HG03520 (cell line): Measurements from ENCODE around the gene SLC39A13.

ENCODE experiments used
- ATAC-seq: cut with Tn5 transposase; IDR thresholded peaks from one replicate; pipeline ENCODE4 v1.9.1; 2021; ENCODE audit warnings: mild to moderate bottlenecking, moderate library complexity; ENCODE audit not compliant: unreplicated experiment

Gene SLC39A13

DNA sequence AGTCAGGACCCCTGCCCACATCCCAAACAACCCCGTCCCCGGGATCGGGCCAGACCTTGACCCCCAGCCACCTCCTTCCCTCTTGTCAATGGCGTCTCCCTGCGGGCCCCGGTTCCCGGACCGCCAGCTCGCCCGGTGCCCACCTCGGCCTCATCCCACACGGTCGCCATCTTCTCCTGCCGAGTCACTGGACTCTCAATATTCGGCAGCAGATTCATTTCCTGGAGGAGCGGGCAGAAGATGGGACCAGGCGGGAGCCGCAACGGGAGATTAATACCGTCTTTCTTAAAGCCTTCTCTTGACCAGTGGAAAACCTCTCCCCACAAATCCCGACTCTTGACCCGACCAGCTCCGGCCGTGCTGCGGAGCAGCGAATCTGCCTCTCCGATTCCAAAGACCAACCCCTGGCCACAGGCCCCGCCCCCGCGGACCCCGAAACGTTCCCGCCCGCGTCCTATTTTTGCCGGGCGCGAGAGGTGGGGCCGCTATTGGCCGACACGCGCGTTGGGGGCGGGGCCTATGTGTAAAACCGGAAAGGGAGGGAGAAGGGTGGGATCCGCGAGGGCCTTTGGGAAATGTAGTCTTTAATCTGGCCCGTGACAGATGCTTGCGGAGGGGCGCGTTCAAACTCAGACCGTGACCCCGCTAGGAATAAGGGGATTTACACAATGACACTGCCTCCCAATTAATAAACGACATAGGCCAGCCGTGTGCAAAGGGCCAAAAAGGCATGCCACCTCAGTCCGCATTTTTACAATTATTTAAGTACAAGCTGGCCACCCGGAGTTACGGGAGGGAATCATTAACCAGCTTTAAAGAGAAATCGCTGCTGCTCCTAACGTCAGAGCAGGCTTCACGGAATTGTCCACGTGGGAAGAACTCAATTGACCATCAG, 17.9 kb downstream of the SLC39A13 start, which contains the start of gene PSMC3:
TSS of gene PSMC3 (minus strand) at position 378 of the 895 bp plus-strand sequence. CDS start at position 218, 160 bp downstream.
- peak; percentile 94 for ATAC-seq

DNA sequence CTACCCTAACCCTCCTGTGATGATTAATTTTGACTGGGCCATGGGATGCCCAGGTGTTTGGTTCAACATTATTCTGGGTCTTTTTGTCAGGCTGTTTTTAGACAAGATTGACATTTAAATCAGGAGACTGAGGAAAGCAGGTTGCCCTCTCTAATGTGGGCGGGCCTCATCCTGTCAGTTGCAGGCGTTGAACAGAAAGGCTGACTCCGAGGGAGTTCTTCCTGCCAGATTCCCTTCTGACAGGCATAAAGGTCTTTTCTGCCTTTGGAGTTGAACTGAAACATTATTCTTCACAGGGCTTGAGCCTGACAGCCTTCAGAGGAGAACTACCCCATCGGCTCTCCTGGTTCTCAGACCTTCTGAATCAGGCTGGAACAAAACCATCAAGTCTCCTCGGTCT, 22.1 kb downstream of the SLC39A13 start:
- no peak for ATAC-seq

DNA sequence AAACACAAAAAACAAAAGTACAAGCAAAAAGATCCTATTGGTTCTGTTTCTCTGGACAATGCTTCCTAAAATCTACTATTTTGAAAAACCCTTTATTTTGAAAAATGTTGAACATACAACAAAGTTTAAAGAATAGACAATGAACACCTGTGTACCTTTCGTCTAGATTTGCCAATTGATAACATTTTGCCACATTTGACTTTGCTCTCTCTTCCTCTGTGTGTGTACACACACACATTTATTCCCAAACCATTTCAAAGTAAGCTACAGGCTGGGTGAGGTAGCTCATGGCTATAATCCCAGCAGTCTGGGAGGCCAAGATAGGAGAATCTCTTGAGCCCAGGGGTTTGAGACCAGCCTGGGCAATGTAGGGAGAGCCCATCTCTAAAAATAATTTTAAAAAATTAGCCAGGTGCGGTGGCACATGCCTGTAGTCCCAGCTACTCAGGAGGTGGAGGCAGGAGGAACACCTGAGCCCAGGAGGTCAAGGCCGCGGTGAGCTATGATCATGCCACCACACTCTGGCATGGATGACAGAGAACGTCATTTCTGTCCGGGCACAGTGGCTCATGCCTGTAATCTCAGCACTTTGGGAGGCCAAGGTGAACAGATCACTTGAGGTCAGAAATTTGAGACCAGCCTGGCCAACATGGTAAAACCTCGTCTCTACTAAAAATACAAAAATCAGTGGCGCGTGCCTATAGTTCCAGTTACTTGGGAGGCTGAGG, 23.1 kb downstream of the SLC39A13 start:
- ATAC-seq: no peak

DNA sequence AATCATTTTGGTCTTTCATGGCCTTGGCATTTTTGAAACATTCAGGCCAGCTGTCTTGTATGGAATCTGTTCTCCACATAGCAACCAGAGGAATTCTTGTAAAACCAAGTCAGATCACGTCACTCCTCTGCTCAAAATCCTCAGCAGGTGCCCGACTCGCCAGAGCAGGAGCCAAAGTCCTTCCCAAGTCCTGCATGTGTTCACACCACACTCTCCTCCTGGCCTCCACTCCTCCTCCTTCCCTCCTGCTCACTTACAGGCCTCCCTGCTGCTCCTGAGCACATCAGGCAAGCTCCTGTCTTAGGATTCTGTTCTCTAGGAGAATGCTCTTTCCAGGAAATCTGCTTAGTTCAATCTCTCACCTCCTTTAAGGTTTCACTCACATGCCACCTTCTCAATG, 24.8 kb downstream of the SLC39A13 start:
- ATAC-seq: no peak

DNA sequence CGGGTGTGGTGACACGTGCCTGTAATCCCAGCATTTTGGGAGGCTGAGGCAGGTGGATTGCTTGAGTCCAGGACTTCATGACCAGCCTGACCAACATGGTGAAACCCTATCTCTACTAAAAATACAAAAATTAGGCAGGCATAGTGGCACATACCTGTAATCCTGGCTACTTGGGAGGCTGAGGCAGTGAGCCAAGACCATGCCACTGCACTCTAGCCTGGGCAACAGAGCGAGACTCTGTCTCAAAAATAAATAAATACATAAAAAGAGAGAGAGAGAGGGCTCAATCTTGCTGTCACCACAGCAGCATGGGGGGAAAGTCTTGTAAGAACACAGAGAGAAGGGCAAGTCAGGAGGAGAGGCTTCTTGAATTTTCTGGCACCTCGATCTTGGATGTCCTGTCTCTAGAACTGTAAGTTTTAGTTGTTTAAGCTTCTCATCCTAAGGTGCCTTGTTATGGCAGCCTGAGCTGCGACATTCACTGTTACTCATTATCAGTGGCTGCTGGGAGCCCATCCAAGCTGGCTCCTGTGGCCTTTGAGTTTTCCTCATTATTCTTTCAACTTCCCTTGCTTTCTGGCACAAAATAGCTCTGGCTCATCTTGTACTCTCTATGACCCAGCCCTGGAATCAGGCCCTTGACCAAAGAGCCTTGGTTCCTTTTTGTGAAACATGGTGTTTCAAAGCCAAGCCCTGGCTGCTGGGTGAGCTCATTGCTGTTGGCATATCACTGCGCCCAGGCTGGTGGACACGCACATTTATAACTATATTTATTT, 25.8 kb downstream of the SLC39A13 start:
- ATAC-seq: no peak

DNA sequence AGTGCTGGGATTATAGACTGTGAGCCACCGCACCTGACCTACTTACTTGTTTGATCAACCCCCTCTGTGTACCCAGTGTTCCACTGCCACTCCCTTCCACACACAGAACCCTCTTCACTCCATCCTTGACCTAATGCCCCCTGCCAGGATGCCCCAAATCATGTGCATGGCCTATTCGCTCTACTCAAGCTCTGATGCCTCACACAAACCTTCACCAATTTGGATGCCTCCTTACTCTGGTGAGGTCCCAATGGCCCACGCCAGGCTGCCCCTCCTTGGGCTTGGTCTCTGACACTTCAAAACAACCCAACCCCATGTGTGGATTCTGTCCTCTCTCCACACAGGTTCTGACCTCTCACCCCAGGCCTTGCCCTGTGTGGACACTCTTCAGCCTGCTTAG, 27.3 kb downstream of the SLC39A13 start:
- no peak for ATAC-seq

DNA sequence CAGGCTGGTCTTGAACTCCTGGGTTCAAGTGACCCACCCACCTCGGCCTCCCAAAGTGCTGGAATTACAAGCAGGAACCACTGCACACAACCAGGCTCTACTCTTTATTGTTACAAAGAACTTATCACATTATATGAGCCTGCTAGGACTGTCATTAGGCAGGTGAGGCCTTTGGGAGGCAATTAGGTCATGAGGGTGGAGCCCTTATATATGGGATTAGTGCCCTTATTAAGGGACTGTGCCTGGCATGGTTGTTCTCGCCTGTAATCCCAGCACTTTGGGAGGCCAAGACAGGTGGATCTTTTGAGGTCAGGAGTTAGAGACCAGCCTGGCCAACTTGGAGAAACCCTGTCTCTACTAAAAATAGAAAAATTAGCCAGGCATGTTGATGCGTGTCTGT, 28.3 kb downstream of the SLC39A13 start:
- ATAC-seq: no peak

DNA sequence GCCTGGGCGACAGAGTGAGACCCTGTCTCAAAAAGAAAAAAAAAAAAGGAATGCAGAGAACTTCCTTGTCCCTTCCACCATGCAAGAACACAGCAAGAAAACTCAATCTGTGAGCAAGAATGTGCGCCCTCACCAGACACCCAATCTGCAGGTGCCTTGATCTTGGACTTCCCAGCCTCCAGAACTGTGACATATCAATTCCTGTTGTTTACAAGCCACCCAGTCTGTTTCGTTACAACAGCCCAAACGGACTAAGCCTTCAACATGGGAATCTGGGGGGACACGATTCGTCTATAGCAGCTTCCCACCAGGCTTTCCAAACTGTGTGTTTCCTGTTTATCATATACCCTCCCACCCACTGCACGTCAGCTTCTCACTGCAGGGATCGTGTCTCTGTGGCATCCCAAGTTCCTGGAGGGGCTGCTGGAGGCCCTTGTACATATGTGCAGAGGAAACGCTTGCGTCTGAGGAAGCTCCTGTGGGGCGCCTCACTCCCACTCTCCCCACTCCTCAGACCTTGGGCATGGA, 28.9 kb downstream of the SLC39A13 start:
- ATAC-seq: no peak

DNA sequence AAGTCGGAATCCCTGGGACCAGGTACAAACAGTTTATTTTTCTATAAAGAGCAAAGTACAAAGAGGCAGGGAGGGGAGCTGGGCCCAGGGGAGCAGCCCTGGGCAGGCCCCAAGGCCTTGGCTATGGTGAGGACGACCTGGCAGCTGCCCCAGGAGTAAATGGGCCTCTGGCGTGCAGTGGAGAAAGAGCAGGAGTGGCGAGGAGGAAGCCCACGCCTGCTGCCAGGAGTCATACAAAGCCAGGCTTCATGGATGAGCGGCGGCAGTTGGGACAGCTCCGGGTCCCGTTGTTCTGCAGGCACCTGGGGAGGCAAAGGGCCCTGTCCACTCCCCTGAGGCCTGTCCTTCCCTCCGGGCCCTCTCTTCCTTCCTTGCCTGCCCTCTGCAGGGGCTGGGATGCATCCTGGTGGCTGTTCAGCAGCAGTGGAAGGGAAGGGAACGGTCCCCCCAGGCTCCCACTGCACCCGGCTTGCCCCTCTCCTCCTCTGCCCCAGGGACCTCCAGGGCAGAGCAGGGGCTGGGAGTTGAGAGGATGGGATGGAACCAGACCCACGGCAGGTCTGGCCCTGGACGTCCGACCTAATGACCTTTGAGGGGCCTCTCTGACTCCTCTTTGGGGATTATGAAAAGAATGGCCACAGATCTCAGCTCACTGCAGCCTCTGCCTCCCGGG, 29.5 kb downstream of the SLC39A13 start:
- ATAC-seq: no peak

DNA sequence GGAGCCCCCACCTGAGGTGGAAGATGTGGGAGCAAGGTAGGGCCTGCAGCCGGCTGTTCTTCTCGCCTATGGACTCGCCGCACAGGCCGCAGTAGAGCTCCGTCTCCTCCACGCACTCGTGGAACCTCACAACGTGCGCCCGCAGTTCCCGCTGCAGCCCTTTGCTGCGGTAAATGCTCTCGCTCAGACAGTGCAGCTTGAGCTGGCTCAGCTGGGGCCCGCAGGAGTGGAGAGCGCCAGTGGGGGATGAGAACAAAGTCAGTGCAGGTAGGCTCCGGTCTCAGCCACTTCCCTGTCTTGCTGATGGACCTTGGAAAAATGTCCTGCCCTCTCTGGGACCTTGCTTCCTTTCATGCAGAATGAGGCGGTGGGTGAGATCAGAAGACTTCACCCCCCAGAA, 30.3 kb downstream of the SLC39A13 start:
- ATAC-seq: no peak

DNA sequence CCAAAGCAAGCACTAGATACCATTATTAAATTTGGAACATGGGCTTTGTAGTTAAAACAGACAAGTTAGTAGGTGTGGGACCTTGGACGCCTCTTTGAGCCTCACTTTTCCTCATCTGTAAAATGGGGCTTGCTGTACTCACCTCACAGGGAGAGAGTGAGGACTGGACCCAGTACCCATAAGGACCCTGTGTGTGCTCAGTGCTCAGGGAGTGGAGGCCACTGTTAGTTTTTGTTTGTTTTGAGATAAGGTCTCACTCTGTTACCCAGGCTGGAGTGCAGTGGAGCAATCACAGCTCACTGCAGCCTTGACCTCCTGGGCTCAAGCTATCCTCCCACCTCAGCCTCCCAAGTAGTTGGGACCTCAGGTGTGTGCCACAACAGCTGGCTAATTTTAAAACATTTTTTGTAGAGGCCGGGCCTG, 31.7 kb downstream of the SLC39A13 start:
- no peak for ATAC-seq

DNA sequence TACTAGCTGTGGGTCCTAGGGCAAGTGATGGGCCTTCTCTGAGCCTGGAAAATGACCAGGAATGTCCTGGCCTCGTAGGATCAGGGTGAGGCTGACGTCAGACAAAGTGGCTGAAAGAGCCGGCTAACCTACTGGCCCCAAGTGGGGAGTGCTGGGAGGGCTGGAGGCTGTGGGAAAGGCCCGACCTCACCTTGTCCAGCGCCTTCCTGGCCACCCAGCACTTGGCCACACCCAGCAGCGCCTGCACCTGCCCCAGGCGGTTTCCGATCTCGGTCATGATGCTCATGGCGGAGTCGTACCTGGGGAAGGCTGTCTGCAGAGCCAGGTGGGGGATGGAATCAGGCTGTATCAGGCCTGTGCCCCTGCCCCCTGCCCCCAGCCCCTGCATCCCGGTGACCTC, 33.0 kb downstream of the SLC39A13 start:
- ATAC-seq: no peak

DNA sequence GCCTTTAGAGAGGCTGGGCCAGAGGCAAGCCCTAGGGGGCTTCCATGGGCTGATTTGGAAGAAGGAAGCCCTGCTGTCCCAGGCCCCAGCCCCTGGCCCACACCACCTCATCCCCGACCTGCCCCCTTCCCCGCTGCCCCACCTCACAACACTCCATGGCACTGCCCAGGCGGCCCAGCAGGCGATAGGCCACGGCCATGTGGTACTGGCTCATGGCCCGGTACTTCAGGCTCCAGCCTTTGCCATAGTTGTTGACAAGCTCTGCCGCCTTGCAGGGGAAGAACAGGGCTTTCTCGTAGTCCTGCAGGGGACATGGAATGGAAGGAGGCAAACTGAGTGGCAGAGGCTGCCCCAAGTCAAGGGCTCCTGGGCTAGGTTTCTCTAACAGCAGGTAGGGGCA, 34.1 kb downstream of the SLC39A13 start:
- no peak for ATAC-seq

DNA sequence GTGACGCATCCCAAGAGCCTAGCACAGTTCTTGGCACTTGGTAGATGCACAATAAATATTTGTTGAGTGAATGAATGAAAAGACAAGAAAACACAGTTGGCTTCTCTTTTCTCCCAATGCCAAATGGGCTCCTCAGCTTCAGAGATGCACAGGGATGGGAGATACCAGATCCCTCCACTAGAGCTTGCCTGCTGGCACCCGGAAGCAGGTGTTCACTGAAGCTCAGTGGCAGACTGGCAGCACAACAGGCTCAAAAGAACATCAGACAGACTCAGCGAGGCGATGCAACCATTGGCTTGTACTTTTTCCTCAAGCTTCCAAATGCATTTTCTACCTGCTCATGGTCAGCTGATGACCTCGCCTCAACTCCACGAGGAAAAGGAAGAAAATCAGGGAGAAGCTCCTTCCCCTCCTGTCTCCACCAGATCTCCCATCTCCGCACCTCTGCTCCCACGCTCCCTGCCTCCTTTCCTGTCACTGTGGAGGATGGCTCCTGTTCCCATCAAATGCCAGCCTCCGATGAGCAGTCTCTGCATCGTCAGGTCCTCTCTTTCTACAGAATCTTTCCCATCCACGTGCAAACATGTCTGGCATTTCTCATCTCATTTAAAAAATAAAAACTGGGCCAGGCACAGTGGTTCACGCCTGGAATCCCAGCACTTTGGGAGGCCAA, 34.8 kb downstream of the SLC39A13 start:
- no peak for ATAC-seq

DNA sequence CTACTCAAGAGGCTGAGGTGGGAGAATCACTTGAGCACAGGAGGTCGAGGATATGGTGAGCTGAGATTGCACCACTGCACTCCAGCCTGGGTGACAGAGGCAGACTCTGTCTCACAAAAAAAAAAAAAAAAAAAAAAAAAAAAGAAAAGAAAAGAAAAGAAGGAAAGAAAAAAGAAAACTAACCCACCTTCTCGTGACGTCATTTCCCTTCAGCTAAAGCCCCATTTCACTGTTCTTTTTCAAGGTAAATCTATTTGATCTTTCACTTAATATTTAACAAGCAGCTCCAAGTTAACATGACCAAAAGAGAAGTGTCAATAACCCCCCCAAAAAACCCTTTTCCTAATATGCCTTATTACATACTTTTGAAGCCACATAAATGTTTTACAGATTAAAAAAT, 35.4 kb downstream of the SLC39A13 start:
- no peak for ATAC-seq

DNA sequence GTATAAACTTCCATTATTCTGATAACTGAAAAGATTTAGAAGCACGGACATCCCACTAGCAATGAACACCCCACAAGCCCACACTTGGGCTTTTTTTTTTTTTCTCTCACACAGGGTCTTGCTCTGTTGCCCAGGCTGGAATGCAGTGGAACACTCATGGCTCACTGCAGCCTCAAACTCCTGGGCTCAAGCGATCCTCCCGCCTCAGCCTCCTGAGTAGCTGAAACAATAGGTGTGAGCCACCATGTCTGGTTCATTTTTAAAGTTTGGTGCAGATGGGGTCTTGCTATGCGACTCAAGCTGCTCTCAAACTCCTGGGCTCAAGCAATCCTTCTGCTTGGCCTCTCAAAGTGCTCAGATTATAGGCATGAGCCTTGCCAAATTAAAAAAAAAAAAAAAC, 37.5 kb downstream of the SLC39A13 start:
- ATAC-seq: no peak

DNA sequence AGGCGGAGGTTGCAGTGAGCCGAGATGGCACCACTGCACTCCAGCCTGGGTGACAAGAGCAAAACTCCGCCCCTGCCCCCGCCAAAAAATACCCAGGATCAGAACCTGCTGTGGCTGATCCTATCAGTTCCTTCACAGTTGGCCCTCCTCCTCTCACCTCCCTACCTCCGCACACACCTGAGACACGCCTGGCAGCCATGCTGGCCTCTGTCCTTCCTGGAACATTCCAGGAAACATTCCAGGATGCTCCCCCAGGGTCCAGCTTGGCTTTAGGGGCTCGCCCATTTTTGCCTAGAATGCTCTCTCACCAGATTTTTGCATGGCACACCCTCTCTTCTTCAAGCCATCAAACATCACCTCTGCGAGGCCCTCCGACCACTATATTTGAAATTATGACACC, 38.4 kb downstream of the SLC39A13 start:
- ATAC-seq: no peak

DNA sequence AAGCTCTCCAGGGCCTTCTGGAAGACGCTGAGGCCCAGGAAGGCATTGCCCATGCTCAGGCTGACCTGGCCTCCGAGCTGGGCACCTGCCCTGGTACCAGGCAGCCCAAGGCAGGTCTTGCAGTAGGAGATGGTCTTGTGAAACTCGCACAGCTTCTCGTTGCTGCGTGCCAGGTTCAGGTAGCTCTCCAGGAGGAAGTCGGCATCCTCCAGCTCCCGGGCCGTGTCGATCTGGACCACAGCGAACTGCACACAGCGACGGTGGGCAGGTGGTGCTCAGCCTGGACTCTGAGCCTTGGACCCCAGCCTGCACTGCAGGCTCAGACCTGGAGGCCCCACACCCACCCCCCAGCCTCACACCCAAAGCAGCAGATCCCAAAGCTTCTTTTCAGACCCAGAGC, 39.5 kb downstream of the SLC39A13 start:
- ATAC-seq: no peak

DNA sequence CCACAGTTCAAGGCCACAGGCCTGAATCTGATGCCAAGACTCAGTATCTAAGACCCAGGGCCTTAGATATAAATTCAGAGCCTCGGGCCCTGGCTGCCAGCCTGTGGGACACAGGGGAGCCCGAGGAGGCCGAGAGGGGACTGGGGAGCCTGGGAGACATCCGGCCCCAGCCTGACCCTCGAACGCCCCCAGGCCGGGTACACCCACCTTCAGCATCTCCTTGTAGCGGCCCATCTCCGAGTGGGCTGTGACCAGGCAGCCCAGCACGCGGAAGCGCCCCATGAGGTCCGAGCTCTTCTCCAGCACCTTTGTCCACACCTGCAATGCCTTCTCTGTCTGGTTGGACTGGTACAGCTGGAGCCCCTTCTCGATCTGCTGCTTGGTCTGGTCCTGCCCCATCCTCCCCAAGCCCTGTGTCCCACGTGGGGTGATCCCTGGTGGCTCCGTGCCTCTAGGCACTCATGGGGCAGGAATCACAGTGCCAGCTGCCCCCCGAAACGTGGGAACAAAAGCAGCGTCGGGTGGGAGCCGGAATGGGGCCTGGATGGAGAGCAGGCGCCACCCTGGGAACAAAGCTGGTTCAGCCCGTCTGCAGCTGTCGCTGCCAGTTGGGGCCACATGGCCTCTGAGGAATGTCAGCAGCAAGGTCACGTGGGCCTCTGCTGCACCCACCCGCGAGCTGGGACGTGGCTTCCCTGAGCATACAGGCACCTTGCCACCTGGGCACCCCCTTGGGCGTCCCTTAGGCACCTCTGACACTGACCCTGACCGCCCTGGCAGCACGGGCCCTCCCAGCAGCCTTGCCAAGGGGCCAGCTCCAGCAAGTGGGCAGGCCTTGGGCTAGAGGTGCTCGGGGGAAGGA, 40.4 kb downstream of the SLC39A13 start, which contains the start of gene RAPSN:
TSS of gene RAPSN (minus strand) at position 571 of the 862 bp plus-strand sequence. CDS start at position 399, 172 bp downstream.
- no peak for ATAC-seq
